ENCODE data around the gene PRDM16. TPM values are rescaled to one million over a fixed set of nuclear protein-coding genes. Genes with fewer than 3 reads are reported as not detected.

Gene PRDM16
- total RNA-seq, 2 experiments from 2014 or later = 0.05 to 0.20 TPM

DNA sequence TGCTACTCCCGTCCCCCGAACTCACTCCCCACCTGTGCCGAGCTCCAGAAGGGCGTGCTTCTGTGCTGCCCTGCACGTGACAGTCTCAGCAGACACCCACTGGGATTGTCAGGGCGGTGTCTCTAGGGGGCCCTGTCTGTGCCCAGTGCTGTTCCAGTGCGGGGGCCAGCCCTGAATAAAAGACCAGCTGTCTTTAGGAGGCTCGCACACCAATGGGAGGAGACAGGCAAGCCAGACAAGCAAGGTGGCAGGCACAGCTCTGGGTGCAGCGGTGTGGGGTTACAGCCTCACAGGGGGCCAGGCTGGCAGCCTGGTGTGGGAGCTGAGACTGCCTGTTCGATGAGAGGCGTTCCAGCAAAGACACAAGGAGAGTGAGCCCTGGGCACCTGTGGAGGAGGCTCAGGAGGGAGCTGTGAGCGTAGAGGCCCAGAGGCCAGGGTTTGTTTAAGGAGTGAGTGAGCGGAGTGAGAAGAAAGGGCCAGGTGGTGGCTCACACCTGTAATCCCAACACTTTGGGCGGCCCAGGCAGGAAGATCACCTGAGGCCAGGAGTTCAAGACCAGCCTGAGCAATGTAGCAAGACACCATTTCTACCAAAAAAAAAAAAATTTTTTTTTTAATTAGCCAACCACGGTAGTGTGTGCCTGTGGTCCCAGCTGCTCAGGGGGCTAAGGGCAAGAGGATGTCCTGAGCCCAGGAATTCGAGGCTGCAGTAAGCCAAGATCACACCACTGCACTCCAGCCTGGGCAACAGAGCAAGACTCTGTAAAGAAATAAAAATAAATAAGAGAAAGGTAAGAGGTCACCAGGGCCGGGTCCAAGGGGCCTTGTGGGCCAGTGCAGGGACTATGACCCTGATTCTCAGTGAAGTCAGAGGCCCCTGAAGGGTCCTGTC is 337.2 kb downstream of the PRDM16 start:
- no peak for DNase-seq
- Mint-ChIP-seq H3K27me3 (ENCODE audit: low read depth) (no peaks in the 10 kb centered on the region), H3K27ac (no peak overlapping the region), H3K4me3 (no peak overlapping the region), H3K36me3 (ENCODE audit: low read depth) (no peaks in the 10 kb centered on the region), H3K4me1 (ENCODE audit: low read depth) (no peaks in the 10 kb centered on the region), H3K9me3 (no peaks in the 10 kb centered on the region)
- CTCF ChIA-PET = no interaction called here
- intact Hi-C loops (cut with micrococcal nuclease) = no loop called here

DNA sequence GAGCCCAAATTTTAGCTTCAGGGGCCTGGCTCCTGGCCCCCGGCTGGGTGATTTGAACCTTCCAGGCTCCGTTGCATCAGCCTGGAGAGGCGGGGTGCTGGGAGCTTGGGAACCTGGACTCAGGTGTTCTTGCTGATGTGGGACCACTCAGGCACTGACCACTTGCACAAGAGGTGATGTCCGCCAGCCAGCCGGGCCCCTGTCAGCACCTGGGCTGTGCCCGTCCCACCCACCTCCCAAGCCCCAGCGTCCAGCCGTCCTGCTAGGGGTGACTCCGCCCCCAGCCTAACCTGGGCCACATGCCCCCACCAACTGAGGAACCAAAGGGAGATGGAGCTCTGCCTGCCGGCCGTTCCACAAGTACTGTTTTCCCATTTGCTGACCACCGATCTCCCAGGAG is 338.0 kb downstream of the PRDM16 start:
- H3K9me3 Mint-ChIP-seq = no peaks in the 10 kb centered on the region
- CTCF ChIA-PET = no interaction called here

DNA sequence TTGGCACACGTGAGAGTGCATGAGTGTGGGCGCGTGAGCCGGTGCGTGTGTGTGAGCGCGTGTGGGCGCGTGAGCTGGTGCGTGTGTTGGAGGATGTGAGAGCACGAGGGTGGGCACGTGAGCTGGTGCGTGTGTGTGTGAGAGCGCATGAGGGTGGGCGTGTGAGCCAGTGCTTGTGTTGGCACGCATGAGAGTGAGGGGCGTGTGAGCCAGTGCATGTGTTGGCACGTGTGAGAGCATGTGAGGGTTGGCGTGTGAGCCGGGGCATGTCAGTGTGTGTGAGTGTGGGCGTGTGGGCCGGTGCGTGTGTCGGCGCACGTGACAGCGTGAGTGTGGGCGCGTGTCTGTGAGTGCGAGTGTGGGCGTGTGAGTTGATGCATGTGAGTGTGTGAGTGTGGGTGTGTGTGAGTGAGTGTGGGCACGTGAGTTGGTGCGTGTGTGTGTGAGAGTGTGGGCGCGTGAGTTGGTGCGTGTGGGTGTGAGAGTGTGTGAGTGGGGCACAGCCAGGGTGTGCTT is 339.8 kb downstream of the PRDM16 start:
- CTCF ChIA-PET = no interaction called here
- H3K4me3 Mint-ChIP-seq = no peak overlapping the region

More for the DNA sequence above, 338.0 kb downstream of the PRDM16 start:
- intact Hi-C loops (cut with micrococcal nuclease) = no loop called here
- no peaks in the 10 kb centered on the region for H3K27me3 Mint-ChIP-seq (ENCODE audit: low read depth)
- no peaks in the 10 kb centered on the region for H3K4me1 Mint-ChIP-seq (ENCODE audit: low read depth)
- no peak overlapping the region for H3K27ac Mint-ChIP-seq
- no peaks in the 10 kb centered on the region for H3K36me3 Mint-ChIP-seq (ENCODE audit: low read depth)
- no peak for DNase-seq
- H3K4me3 Mint-ChIP-seq = no peak overlapping the region

DNA sequence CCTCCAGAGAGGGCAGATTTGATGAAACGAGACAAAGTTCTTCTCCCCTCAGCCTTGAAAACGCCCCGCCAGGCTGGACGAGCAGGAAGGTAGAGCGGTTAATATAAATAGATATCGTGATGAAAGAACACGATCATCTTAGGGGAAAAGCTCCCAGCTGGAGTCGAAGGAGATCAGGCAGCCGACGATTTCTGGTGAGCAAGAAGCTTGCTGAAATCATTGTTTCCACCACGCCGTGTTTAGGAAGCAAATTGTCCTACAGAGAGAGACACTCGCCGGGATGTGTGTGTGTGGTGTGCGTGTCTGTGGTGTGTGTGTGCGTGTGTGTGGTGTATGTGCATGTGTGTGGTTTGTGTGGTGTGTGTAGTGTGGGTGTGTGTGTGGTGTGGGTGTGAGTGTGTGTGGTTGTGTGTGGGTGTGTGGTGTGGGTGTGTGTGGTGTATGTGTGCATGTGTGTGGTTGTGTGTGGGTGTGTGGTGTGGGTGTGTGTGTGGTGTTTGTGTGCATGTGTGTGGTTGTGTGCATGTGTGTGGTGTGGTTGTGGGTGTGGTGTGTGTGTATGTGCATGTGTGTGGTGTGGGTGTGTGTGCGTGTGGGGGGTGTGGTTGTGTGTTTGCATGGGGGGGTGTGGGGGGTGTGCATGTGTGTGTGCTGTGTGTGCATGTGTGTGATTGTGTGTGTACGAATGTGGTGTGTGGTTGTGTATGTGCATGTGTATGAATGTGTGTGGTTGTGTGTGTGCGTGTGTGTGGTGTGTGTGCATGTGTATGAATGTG is 340.6 kb downstream of the PRDM16 start:
- CTCF ChIA-PET = no interaction called here
- no peaks in the 10 kb centered on the region for H3K36me3 Mint-ChIP-seq (ENCODE audit: low read depth)
- intact Hi-C loops (cut with micrococcal nuclease) = no loop called here
- no peaks in the 10 kb centered on the region for H3K9me3 Mint-ChIP-seq
- no peaks in the 10 kb centered on the region for H3K4me1 Mint-ChIP-seq (ENCODE audit: low read depth)
- H3K27me3 Mint-ChIP-seq (ENCODE audit: low read depth) = no peaks in the 10 kb centered on the region
- no peak overlapping the region for H3K27ac Mint-ChIP-seq
- no peak overlapping the region for H3K4me3 Mint-ChIP-seq
- DNase-seq = no peak

More for the DNA sequence above, 339.8 kb downstream of the PRDM16 start:
- intact Hi-C loops (cut with micrococcal nuclease) = no loop called here
- no peaks in the 10 kb centered on the region for H3K9me3 Mint-ChIP-seq
- no peaks in the 10 kb centered on the region for H3K27me3 Mint-ChIP-seq (ENCODE audit: low read depth)
- no peaks in the 10 kb centered on the region for H3K4me1 Mint-ChIP-seq (ENCODE audit: low read depth)
- no peaks in the 10 kb centered on the region for H3K36me3 Mint-ChIP-seq (ENCODE audit: low read depth)
- DNase-seq = no peak
- no peak overlapping the region for H3K27ac Mint-ChIP-seq

DNA sequence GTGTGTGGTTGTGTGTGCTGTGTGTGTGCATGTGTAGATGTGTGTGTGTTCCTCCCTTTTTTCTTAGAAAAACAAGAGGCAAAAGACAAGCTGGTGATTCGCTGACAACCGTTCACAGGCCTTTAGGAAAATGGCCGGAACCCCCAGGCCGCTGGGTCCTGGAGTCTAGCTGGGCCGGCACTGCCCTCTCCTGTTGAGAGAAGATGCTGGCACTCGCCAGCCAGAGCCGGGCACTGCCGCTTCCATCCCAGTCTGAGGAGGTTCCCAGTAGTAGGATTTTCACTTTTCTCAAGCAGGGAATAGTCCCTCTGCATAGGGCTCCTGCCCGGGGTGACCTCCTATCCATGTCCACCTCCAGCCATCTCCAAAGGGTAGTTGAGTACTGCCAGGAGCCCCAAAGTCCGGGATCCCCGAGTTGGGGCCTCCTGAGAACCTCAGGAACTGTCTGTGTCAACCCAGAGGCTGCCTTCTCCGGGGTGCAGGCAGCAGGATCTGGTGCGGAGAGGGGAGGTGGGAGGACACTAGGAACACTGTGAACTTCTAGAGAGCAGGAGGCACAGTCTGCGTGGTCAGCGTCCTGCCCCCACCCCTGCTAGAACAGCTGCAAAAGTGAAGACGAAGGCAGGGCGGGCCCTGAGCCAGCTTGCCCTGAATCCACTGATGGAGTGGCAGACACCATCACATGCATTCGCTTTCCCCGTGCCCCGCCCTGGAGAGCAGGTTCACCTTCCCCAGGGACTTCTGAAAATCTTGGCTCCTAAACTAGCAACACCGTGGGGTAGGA is 341.3 kb downstream of the PRDM16 start:
- CTCF ChIA-PET = no interaction called here
- Mint-ChIP-seq H3K36me3 (ENCODE audit: low read depth) (no peaks in the 10 kb centered on the region), H3K27ac (no peak overlapping the region), H3K4me1 (ENCODE audit: low read depth) (no peaks in the 10 kb centered on the region), H3K4me3 (no peak overlapping the region), H3K9me3 (no peaks in the 10 kb centered on the region), H3K27me3 (ENCODE audit: low read depth) (no peaks in the 10 kb centered on the region)
- intact Hi-C loops (cut with micrococcal nuclease) = no loop called here
- DNase-seq = no peak

DNA sequence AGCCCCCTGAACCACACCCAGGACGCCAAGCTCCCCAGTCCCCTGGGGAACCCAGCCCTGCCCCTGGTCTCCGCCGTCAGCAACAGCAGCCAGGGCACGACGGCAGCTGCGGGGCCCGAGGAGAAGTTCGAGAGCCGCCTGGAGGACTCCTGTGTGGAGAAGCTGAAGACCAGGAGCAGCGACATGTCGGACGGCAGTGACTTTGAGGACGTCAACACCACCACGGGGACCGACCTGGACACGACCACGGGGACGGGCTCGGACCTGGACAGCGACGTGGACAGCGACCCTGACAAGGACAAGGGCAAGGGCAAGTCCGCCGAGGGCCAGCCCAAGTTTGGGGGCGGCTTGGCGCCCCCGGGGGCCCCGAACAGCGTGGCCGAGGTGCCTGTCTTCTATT is 342.8 kb downstream of the PRDM16 start:
- no peak for DNase-seq
- no peak overlapping the region for H3K4me3 Mint-ChIP-seq
- no peak overlapping the region for H3K27ac Mint-ChIP-seq
- no peaks in the 10 kb centered on the region for H3K36me3 Mint-ChIP-seq (ENCODE audit: low read depth)
- no peaks in the 10 kb centered on the region for H3K4me1 Mint-ChIP-seq (ENCODE audit: low read depth)
- intact Hi-C loops (cut with micrococcal nuclease) = no loop called here
- CTCF ChIA-PET = no interaction called here
- peaks cover 1% of the 10 kb centered on the region for H3K9me3 Mint-ChIP-seq
- H3K27me3 Mint-ChIP-seq (ENCODE audit: low read depth) = no peaks in the 10 kb centered on the region

DNA sequence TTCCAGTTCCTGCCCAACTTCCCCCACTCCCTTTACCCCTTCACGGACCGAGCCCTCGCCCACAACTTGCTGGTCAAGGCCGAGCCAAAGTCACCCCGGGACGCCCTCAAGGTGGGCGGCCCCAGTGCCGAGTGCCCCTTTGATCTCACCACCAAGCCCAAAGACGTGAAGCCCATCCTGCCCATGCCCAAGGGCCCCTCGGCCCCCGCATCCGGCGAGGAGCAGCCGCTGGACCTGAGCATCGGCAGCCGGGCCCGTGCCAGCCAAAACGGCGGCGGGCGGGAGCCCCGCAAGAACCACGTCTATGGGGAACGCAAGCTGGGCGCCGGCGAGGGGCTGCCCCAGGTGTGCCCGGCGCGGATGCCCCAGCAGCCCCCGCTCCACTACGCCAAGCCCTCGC is 343.4 kb downstream of the PRDM16 start:
- Mint-ChIP-seq H3K4me3 (no peak overlapping the region), H3K36me3 (ENCODE audit: low read depth) (no peaks in the 10 kb centered on the region), H3K4me1 (ENCODE audit: low read depth) (no peaks in the 10 kb centered on the region), H3K27ac (no peak overlapping the region), H3K27me3 (ENCODE audit: low read depth) (no peaks in the 10 kb centered on the region), H3K9me3 (peaks cover 2% of the 10 kb centered on the region)
- CTCF ChIA-PET = no interaction called here
- intact Hi-C loops (cut with micrococcal nuclease) = no loop called here
- DNase-seq = no peak

DNA sequence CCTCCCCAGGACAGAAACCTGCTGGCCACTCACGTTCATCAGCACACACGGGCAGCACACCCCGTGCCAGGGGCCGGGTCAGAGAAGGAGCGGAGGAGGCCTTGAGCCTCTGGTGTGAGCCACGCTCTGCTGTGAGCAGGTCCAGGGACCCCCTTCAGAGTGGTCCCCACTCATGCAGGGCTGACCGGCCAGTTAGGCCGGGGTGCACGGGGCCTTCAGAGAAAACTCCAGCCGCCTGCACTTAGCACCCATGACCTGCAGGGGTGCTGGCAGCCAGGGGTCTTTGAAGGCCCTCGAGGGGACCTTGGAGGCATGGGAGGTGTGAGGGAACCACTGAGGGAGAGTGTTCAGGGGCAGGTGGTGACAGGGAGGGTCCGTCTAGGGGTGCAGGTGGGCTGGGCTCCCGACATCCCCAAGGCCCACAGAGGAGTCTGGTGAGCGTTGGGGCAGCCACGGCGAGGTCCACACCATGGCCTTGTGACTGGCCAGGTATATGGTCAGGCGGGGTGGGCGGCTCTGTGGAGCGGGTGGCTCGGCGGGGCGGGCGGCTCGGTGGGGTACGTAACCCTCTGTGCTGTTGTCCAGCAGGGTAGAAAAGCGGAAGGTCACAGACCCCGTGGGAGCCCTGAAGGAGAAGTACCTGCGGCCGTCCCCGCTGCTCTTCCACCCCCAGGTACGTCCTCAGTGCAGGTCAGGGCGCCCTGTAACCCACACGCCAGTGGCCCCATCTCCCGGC is 345.1 kb downstream of the PRDM16 start:
- CTCF ChIA-PET = no interaction called here
- no peaks in the 10 kb centered on the region for H3K36me3 Mint-ChIP-seq (ENCODE audit: low read depth)
- H3K4me1 Mint-ChIP-seq (ENCODE audit: low read depth) = no peaks in the 10 kb centered on the region
- intact Hi-C loops (cut with micrococcal nuclease) = no loop called here
- no peak overlapping the region for H3K4me3 Mint-ChIP-seq
- no peaks in the 10 kb centered on the region for H3K27me3 Mint-ChIP-seq (ENCODE audit: low read depth)
- H3K9me3 Mint-ChIP-seq = peaks cover 2% of the 10 kb centered on the region
- H3K27ac Mint-ChIP-seq = no peak overlapping the region
- DNase-seq = no peak

DNA sequence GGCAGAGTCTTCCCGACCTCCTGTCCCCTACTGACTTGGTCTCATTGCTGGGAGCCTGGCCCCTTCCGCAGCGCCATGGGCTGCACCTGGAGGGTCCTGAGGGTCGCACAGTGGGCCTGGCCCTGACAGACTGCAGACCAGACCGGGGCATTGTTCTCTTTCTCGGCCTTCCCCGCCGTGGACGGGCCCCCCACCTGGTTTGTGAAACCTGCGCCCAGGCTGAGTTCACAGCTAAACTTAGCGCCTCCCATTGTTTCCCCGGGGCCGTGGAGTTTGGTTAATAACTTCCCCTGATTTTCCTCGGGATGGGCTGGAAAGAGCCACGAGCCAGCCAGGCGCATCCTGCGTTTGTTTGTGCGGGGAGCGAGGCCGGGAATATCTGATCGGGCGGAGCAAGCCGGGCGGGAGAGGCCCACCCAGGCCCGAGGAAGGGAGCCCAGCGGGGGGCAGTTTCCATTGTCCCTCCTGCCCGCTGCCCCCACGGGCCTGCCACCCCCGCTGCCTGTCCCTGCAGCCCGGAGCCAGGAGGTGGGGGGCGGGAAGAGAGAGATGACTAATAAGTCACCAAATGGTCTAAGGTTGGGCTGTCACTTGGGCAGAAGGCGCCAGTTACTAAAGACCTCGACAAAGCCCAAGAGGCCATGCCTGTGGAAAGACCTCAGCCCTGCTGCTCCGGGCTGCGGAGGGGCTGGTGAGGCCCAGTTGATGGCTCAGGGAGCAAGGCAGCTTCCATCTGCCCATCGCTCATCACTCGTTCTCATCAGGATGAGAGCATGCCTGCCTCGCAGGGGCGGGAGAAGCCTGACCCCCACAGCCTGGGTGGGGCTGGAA is 346.5 kb downstream of the PRDM16 start:
- Mint-ChIP-seq H3K36me3 (ENCODE audit: low read depth) (no peaks in the 10 kb centered on the region), H3K4me1 (ENCODE audit: low read depth) (no peaks in the 10 kb centered on the region), H3K4me3 (no peak overlapping the region), H3K27ac (no peak overlapping the region), H3K27me3 (ENCODE audit: low read depth) (no peaks in the 10 kb centered on the region), H3K9me3 (peaks cover 2% of the 10 kb centered on the region)
- intact Hi-C loops (cut with micrococcal nuclease) = no loop called here
- CTCF ChIA-PET = interaction anchor here (2.0 kb wide), 1 partner anchor 38 kb away, joined by 5 read pairs; no protein-coding TSS in a partner anchor
- DNase-seq = no peak

DNA sequence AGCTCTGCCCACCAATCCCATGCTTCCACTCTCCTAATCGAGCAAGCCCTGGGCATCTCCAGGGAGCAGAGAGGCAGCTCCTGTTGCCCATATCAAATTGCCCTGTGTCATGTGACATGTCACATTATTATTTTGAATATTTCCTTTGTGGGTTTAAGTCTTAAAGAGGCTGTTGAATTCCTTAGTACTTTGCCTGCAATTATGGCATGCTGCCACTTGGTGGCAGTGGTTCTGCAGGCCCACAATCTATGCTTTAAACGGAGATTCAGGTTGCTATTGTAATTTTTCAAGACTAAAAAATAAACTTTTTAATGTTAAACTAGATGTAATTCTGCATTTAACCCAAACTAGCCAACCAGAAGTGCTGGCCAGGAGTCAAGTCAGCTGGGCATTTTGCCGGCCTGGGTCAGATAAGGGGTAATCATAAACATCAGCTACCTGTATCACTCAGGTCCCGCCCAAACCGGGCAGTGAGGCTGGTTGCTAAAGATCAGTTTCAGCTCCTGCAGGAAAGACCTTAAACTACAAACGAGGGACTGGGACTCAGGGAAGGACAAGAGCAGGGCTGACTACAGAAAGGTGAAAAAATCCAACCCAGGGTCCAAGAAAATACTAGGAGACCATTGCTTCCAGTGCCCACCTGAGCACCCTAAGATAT is 348.2 kb downstream of the PRDM16 start:
- no peaks in the 10 kb centered on the region for H3K27me3 Mint-ChIP-seq (ENCODE audit: low read depth)
- no peaks in the 10 kb centered on the region for H3K4me1 Mint-ChIP-seq (ENCODE audit: low read depth)
- no peak for DNase-seq
- intact Hi-C loops (cut with micrococcal nuclease) = no loop called here
- H3K36me3 Mint-ChIP-seq (ENCODE audit: low read depth) = no peaks in the 10 kb centered on the region
- H3K27ac Mint-ChIP-seq = no peak overlapping the region
- no peak overlapping the region for H3K4me3 Mint-ChIP-seq
- CTCF ChIA-PET = interaction anchor here (2.0 kb wide), 1 partner anchor 36 kb away, joined by 5 read pairs; no protein-coding TSS in a partner anchor
- peaks cover 2% of the 10 kb centered on the region for H3K9me3 Mint-ChIP-seq

DNA sequence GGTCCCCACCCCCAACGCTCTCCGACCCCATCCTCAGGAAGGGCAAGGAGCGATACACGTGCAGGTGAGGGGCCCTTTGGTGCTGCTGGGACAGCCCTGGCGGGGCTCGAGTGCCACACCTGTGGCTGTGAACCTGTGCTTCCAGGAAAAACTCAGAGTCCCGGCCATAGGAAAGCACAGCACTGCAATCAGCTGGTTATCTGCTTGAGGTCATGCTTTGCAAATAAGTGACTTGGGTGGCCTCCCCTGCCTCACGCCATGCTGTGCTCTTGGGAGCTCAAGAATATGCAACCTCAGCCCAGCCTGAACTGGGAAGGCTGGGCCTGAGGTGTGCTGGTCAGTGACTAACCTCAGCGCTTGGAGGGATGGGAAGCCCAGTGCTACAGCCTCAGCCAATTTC is 348.9 kb downstream of the PRDM16 start:
- Mint-ChIP-seq H3K4me1 (ENCODE audit: low read depth) (no peaks in the 10 kb centered on the region), H3K36me3 (ENCODE audit: low read depth) (no peaks in the 10 kb centered on the region), H3K27ac (no peak overlapping the region), H3K27me3 (ENCODE audit: low read depth) (no peaks in the 10 kb centered on the region), H3K4me3 (no peak overlapping the region), H3K9me3 (peaks cover 2% of the 10 kb centered on the region)
- DNase-seq = no peak
- intact Hi-C loops (cut with micrococcal nuclease) = no loop called here
- CTCF ChIA-PET = no interaction called here

All from activated naive CD4-positive, alpha-beta T cell treated with anti-CD3 and anti-CD28 coated beads for 36 hours (primary cell).